ENCODE measurements around the gene FRA10AC1.

FRA10AC1 gene, protein sequence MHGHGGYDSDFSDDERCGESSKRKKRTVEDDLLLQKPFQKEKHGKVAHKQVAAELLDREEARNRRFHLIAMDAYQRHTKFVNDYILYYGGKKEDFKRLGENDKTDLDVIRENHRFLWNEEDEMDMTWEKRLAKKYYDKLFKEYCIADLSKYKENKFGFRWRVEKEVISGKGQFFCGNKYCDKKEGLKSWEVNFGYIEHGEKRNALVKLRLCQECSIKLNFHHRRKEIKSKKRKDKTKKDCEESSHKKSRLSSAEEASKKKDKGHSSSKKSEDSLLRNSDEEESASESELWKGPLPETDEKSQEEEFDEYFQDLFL
- total RNA-seq, result 14.9 to 30.4 (median 15.8) reads per million in 4 donors

DNA sequence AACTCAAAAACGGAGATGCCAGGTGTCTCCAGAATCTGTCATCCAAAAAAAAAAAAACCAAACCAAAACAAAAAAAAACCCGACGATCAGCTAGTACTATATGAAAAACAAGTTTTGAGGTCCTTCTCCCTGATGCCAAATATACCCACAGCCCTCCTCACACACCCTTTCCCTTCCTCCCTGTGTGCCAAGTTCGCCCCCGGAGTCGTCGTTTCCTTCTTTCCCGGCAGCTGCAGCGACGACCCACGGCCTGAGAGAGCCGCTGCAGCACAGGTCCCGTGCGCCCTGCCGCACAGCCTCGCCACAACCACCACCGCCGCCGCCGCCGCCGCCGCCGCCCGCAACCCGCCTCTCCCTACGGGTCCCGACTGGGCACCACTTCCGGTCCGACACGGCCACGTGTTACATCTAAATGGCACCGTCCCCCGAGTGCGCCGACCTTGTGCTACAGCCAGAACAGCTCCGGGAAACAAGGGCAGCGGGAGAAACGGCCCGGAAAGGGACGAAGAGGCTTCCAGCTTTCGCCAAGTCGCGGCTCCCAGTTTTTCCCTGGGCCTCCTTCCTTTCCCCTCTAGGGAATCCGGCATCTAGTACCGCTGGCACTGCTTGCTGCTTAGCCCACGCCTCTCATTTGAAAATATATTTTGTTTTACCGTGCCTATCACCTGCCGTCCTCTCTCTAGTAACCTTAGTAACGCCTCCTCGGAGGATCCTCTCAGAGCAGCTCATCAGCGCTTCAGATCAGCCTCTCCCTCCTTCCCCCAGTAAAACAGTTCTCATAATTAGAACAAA lies at the start of gene FRA10AC1:
FRA10AC1 (minus strand) TSS at position 383 of the 792 bp plus-strand sequence. CDS start 2,486 bp downstream, outside the sequence.
- peak; percentile 68 to 90 (median 81) for DNase-seq

DNA sequence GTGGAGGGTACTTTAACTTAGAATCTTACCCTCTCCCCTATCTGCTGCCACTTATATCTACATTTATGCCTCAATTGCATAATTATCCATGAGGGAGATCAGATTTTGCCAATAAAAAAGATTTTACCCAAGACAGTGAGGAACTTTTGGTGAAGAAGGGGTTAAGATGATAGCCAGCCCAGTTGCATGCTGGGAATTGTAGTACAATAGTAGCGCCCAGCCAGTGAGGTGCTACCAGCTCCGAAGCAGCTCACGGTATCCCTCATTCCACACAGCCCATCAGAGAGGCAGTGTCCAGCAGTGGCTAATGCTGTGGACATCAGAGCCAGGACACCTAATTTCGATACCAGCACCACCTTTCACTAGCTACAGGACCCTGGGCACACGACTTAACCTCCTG lies 49.4 kb upstream of the FRA10AC1 start:
- DNase-seq, result no peak

DNA sequence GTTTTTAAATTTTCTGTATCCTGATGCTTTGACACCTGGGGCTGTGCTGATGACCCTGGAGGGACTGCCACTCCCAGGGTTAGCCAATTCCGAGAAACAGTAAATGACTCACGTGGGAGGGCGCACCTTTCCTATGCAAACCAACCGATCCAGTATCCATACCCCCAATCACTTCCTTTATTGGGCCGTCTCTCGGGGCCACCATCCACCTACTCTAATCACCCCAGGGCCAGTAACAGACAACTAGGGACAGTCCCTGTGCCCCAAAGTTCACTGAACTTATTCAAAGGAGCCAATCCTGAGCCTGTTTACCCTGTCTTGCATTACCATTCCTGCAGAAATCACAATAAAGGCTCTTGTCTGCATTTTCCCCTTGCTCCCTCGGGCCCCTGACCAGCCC lies 48.7 kb upstream of the FRA10AC1 start:
- DNase-seq, result no peak

DNA sequence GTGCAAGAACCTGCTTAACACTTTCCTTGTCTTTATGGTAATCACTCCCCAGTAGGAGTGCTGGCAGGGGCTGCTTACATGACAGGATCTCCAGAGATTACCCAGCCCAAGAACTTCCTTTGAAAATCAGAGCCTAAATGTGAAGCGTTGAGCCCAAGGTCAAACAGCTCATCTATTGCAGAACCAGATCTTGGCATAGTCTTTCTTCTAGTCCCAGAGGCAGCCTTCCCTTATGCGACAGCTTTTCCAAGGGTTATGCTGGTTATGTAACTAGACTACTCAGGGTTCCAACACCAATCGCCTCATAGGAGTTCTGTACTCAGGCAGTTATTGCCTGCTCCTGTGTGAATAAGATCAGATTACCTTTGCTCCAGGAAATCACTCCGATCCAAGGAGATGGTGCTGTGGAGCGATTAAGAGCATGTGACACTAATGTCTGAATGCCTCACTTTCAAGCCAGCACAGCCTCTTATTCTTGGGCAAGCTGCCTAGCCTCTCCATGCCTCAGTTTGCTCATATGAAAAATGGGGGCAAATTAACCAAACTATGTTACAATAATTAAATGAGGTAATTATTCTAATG lies 46.9 kb upstream of the FRA10AC1 start:
- DNase-seq, result no peak

DNA sequence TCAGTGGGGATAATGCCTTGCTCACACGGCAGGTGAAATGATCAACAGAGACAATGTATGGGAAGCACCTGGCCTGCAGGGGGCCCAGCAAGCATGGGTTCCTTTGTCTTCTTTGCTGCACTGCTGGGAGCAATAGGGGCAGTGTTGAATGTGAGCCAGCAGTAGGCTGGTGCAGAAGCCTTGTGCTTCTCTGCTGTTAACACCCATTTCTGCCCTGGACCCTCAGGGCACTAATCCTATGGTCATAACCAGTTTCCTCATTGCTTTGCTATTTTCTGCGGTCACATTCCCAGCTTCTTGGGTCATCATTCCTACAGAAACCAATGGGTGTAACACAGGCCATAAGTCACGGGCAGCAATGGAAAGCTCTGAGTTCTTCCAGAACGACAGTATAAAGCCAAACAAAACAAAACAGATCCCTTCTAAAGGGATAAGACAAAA lies 44.5 kb upstream of the FRA10AC1 start:
- no peak for DNase-seq

DNA sequence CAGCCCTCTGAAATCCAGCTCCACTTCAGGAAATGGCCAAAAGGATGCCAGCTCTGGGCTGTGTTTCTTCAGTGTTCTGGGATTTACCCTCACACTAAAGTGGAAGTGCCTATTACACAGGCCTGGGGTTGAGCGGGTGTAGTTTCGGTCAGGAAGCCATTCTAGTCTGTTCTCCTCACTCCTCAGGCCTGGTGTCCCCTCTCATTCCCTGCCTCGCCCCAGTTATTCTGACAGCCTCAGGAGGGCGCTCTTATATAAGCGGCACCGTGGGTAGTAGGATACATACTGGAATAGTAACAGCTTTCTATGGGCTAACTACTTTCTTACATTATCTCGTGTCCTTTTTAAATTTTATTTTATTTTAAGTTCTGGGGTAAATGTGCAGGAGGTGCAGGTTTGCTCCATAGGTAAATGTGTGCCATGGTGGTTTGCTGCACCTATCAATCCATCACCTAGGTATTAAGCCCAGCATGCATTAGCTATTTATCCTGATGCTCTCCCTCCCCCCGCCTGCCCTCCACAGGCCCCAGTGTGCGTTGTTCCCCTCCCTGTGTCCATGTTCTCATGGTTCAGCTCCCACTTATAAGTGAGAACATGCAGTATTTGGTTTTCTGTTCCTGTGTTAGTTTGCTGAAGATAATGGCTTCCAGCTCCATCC lies 43.1 kb upstream of the FRA10AC1 start:
- no peak for DNase-seq

DNA sequence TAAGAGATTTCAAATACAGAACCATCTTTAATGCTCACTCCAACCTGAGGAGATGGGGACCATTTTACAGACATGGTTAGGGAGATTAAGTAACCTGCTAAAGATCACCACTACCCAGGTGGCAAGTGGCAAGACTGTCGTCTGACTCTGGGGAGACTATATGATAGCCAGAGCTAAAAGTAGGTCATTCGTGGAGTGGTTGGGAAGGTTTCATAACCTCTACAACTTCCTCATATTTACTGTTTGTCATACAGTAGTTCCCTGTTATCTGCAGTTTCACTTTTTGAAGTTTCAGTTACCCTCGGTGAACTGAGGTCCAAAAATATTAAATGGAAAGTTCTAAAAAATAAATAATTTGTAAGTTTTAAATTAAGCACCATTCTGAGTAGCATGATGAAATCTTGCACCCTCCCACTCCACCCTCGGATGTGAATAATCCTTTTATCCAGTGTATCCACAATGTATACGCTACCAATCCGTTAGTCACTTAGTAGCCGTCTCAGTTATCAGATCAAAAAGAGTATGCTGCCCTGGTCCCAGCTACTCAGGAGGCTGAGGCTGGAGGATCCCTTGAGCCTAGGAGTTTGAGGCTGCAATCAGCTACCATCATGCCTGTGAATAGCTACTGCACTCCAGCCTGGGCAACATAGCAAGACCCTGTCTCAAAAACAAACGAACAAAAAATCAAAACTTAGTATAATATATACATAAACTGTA lies 40.4 kb upstream of the FRA10AC1 start:
- no peak for DNase-seq

DNA sequence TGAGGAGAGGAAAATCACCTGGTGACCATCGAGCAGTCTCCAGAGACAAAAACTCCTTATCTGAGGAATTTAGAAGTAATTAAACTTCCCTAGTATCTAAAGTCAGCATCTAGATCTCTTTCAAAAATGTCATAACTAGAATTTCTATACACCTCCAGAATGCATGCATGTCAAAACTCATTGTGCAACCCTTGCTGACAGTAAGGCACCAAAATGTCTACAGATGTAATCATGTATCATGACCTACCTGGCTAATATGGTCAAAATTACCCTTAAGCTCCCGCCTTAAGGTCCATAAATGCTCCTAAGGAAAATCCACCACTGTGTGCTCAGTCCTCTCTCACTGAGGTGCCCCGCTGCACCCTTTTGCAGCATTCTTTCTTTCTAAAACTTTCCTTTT lies 39.0 kb upstream of the FRA10AC1 start:
- no peak for DNase-seq

DNA sequence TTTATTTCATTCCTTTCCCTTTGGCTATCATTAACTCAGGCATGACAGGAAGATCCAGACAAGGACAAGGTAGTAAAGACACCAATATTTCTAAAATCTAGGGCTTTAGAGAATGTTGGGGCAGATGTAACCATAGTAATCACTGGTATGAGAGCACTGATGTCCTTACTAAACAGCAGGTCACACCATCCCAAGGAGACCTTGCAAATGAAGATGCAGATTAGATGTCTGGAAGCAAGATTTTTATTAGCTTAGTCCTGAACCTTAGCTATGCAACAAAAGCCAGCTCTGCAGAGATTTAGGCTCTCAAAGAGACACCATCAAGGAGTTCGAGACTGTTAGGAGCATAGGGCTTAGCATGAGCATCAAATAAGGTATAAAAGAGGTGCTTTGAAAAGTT lies 23.6 kb upstream of the FRA10AC1 start:
- no peak for DNase-seq

DNA sequence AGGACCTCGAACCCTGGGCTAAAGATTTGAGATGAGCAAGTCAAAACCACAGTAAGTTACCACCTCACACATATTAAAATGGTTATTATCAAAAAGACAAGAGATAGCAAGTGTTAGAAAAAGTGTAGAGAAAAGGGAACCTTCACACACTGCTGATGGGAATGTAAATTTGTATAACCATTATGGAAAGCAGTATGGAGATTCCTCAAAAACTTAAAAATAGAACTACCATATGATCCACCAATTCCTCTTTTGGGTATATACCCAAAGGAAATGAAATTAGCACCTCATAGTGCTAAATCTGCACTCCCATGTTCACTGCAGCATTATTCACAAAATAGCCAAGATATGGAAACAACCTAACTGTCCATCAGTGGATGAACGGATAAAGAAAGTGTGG lies 20.8 kb upstream of the FRA10AC1 start:
- no peak for DNase-seq

DNA sequence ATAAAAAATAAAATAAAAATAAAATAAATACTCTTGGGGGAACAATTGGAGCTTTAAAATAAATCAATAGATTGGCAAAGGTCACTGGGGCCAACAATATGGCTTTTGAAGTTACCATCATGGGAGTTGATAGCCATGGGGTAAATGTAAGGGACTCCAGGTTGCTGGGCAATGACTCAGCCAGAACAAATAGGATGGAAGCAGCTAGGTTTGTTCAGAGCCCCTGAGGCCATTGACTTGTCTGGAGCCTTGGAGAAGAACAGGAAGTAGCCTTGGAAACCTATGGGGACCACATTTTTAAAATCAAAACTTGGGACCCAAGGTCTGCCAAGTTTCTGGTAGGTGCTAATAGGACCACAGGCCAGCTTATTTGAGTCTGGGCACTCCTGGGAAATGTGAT lies 20.2 kb upstream of the FRA10AC1 start:
- DNase-seq, result no peak

DNA sequence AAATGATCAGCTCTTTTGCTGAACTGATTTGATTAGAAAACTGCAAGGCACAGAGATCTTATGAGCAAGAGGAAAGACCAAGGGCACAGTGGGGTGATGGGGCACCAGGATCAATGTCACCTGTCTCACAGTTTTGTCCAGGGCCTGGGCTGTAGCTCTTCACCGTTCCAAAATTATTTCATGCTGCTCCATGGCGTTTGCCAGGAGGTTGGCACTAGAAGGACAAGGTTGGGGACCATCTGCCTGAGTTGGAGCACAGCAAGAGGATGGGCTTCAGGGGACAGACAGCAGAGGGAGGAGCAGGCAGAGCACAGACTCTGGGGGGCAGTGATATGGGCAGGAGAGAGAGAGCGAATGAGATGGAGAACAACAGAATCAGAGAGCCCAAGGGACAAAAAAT lies 17.5 kb upstream of the FRA10AC1 start:
- DNase-seq, result no peak

DNA sequence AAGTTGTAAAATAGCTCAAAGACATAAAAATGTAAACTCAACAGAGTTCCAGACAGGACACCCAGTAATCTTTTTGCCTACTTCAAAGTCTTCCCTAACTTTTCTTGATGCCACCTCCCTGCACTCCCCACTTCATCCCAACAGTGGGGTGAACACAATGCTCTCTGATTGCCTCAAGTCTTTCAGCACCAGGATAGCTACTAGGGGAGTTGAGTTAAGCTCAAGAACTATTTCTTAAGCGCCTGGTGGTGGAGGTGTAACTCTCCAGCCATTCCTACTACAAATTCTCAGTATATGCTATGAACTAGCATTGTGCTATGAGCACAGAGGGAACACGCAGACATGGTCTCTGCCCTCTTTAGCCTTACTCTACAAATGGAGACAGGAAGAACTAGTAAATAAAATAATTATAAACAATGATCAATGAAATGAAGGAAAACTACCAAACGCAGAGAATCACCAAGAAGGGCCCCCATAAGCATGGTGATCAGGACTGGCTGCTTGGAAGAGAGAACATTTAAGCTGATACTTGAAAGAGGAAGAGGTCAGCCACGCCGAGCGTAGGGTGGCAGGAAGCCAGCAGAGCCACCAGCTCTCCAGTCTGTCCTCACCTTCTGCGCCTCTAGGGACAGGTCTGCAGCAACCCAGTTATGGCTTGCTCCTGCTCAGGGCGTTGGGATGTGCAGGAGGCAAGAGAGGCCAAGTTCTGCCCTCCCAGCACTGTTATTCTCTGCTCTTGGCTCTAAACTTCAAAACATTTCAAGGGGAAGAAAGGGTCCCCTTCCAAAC lies 16.7 kb upstream of the FRA10AC1 start:
- no peak for DNase-seq

DNA sequence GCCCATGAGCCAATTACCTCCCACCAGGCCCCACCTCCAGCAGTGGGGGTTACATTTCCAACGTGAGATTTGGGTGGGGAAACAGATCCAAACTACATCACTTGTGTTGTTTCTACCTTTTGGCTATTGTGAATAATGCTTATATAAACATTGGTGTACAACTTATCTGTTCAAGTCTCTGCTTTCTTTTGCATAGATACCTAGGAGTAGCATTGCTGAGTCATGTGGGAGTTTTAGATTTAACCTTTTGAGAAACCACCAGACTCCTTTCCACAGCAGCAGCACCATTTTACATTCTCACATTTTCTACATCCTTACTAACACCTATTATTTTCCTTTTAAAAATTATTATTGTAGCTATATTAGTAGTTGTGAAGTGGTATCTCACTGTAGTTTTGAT lies 14.4 kb upstream of the FRA10AC1 start:
- no peak for DNase-seq

DNA sequence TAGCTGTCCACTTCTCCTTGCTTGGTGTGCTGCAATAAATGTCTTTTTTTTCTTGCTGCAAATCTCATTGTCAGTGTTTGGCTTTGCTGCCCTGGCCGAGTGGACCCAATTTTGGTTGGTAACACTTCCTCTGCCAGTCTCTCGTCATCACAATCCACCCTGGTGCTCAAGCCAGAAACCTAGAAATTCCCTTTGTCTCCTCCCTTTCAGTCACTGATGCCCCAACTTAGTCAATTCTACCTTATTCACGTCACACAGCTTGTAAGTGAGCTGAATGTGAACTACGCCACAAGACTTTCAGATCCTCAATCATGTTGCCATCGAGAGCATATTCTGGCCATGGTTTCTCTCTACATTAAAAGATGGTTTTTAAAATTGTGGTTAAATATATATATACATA lies 13.0 kb upstream of the FRA10AC1 start:
- no peak for DNase-seq

DNA sequence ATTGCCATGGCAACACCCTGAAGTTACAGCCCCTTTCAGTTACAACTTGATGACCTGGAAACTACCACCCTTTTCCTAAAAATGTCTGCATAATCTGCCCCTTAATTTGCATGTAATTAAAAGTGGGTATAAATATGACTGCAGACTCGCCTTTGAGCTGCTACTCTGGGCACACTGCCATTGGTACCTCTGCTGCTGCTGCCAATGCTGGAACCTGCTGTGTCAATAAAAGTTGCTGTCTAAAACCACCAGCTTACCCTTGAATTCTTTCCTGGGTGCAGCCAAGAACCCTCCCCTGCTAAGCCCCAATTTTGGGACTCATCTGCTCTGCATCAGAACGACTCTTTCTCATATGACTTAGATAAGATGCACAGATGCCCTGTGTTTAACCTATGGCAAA lies 10.2 kb upstream of the FRA10AC1 start:
- DNase-seq, result no peak

DNA sequence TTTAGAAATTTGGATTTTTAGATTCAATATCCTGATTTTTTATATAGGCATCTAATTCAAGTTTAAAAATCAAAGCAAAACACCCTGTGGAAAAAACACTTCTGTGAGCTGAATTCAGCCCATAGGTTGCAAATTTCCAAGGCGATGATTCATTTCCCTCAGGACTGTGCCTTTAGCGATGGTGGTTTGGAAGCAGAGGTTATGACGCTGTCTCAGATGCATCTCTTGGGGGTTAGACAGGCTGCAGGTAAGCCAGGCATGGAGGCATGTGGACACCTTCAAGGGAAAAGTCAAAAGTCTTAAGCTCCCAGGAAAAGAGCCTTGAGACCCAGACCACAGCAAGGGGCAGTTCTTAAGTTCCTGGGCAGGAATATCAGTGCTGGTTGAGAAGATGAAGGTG lies 9.5 kb upstream of the FRA10AC1 start:
- DNase-seq, result no peak

DNA sequence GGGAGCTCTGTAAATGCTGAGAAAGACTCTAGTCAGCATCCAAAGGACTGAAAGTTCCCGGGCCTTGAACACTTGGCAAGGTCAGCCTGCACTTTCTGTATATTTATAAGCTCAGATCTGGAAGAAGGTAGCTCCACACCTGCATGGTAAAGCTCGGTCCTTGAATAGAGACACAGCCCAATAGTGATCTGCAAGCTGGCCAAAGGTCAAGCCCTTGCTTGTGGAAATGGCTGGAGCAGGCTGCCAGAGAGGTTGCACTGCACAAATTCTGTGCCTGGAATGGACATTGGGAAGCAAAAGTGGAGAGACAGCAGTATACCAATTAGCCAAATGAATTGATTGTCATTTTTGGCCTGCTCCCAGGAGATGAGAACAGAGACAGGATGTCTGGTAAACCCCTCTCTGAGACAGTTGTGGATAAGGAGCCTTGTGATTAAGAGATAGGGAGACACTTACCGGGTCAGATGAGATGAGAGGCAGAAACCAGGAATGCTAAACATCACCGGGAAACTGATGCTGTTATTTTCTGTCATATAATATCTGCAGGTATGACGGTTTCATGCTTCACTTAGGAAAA lies 8.0 kb upstream of the FRA10AC1 start:
- no peak for DNase-seq

DNA sequence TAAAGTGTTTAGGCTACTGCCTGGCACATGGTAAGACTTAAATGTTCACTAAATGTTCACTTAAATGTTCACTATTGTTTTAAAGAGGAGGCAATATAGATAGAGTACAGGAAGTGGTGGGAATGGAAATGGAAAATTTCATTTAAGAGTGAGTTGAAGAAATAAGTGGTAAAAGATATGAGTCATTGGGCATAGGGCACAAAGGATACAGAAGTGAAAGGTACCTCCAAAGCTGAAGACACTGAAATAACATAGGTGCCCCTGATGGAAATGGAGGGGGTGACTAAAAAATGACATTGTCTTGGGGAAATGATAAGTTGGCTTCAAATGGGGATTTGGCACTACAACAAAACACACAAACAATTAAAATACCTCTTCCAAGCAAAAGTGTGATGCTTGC lies 5.2 kb upstream of the FRA10AC1 start:
- peak in 1 of 5 donors; percentile 15 for DNase-seq

DNA sequence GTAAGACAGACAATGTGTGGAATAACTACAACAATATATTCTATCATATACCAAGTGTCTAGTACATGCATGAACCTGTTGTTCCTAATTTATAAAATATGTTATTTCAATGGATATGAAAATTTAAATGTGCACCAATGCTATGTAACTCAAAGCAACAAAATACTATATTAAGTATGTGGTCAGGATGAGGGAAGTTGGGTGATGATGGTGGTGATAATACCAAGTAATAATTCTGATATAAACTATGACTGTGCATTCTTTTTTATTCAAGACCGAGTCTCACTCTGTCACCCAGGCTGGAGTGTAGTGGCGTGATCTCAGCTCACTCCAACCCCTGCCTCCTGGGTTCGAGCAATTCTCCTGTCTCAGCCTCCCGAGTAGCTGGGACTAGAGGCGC lies 2.1 kb upstream of the FRA10AC1 start:
- DNase-seq, result no peak

DNA sequence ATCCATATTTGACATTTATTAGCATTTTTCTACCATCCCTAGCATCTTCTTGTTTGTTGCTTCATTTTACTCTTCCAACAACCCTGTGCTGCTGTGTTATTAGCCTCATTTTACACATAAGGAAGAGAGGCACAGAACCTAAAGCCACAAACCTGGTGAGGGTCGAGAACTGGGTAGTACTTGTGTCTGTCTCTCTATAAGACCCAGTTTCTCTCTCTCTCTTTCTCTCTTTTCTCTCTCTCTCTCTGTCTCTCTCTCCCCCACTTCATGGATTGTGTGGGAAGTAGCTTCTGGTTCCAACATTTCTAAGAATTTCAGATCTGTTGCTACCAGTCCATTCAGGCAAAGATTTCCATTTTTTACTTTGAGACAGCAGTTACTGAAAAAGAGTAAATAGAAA lies 1.4 kb upstream of the FRA10AC1 start:
- no peak for DNase-seq

Data from T-helper 1 cell (primary cell).